GM19099 (cell line): Measurements from ENCODE around the gene SHISA7.

ENCODE experiments used
- POLR2A ChIP-seq: IDR thresholded peaks from 3 replicates; pipeline ENCODE4 v1.6.1; 2011; ENCODE audit warnings: low read depth; ENCODE audit not compliant: insufficient read length; ENCODE audit errors: extremely low read depth

SHISA7 gene

DNA sequence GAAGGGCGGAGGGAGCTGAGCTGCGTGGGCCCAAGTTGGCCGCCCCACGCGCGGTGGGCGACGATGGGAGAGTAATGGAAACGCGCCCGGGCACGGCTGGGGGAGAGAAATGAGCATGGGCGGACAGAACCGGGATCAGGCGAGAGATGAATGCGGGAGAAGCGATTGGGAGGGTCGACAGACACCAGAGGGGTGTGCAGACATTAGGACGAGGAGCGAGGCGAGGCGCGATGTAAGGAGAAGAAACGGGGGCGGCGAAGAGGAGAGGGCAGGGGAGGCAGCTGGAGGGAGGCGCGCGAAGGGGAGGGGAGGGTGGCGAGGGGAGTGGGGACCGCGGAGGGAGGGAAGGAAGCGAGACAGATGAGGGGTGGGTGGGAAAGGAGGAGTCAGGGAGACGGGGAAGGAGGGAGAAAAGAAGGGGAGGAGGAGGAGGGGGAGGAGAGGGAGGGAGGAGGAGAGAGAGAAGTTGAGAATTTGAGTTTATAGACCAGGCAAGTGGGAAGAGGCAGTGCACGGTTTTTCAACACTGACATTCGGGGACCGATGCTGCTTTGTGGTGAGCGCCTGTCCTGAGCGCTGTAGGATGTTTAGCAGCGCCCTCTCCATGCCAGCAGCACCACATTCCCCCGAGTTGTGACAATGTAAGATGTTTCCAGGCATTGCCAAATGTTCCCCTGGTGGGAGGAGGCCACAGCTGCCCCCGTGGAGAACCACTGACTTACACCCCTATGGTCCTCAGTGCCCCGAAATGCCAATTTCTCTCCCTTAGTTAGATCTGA is at the start of gene SHISA7:
Gene SHISA7 (minus strand): TSS at position 256 of the 779 bp plus-strand sequence. CDS start 437 bp downstream, outside the sequence.
- TF ChIP-seq POLR2A = no peak

DNA sequence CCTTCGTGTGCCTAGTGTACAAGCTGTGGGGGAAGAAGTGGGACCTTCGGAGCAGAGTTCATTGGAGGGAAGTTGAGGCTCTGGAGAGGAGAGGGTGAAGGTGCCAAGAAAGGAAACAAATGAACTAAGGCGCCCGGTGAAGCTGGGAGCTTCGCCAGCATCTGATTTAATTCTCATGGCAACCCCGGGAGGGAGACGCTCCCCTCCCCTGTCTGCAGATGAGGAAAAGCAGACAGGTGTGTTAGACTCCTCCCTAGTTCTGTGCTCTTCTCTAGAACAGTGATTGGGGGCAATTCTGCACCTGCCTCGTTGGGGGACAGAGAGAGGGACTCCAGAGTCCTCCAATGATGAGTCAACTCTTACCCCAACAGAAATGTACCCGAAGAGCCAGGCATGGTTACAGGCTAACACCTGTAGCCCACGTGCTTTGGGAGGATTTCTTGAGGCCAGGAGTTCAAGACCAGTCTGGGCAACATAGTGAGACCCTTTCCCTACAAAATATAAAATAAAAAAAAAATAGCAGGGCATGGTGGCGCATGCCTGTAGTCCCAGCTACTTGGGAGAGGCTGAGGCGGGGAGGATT is 49.4 kb upstream of the SHISA7 start:
- TF ChIP-seq POLR2A = no peak

DNA sequence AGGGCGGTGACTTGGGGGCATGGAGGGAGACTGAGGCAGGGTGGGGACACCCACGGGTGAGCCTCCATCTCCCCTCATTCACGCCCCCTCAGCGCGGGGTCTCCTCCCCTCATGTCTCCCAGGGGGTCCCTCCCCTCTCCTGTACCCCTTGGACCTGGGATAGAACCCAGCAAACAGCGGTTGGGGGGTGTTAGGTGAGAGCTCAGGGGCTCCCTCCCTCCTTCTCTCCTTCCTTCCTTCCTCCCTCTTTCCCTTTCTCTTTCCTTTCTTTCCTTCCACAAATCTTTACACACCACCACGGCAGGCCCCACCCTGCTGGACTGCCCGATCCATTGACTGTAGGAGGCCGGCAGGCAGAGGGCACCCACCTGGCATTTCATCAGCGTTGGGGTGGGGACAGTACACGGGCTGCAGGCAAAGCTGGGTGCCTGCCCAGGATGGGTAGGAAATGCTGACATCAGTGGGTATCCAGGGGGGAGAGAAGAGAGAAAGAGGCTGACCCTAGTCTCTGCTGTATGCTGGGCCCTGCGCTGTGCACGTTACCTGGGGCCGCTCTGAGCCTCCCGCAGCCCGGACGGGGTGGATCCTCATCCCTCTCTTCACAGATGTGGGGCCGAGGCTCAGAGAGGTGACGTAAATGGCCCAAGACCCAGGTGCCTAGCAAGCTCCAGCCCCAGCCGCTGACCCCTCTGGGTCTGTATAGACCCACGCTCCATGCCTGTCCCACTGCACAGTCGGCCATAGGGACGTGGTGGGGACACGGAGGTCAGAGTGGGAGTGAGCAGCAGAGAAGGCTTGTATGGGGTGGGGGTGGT is 48.7 kb upstream of the SHISA7 start:
- TF ChIP-seq POLR2A = no peak

GRCh38 chr19:55490478-55491432 is 47.7 kb upstream of the SHISA7 start:
- TF ChIP-seq POLR2A = no peak

- TF ChIP-seq POLR2A = no peak
Observed at GRCh38 chr19:55489711-55490477, 46.8 kb upstream of the SHISA7 start.

DNA sequence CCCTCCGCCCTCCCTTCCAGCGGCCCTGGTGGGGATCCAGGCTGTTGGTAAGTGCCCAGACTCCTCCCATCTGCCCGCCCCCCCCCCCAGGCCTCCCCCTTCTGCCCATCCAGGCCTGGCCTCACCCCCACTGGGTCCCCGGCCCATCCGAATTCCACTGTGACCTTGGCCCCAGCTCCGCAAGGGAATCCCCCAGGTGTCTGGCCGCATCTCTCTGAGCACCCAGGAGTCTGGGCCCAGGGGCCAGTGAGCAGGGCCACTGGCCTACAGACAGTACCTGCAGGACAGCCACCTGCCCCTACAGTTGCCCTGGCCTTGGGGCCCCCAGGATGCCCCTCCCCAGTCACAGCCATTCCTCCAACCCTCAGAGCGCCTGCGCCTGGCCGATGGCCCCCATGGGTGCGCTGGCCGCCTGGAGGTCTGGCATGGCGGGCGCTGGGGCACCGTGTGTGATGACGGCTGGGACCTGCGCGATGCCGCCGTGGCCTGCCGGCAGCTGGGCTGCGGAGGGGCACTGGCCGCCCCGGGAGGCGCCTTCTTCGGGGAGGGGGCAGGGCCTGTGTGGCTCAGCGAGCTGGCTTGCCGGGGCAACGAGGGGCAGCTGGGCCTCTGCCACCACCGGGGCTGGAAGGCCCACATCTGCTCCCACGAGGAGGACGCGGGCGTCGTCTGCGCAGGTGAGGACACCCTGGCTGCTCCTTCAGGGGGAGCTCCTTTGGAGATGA is 46.0 kb upstream of the SHISA7 start:
- TF ChIP-seq POLR2A = no peak

DNA sequence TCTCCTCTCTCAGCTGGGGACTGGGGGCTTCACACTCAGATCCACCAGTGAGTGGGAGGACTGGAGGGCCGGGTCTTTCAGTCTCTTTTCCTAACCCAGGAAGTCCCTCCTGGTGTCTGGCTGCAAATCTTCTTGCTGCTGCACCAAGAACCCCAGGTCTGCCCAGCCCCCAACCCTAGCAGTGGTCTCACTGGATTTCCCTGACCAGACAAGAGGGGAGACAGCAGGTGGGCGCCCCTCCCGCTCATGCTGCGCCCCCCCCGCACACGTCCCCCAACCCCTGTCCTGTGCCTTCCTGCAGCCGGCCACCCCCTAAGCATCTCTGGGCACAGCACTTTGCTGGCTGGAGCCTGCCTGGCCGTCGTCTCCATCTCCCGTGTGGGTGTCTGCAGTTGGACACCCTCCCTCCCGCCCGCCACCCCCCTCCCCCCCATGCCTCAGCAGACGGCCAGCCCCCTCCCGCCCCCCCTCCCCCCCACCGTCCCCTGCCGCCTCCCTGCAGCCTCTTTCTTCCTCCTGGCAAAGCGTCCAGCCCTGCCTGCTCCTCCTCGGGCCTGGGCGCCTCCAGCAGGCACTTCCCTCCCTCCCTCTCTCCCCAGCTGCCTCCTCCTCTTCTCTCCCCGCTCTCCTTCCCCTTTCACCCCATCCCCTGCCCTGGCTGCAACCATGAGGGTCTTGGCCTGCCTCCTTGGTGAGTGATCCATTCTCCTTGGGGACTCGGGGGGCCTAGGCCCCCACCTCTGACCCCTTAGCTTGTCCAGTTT is 45.0 kb upstream of the SHISA7 start, which contains the start of gene SSC5D:
Gene SSC5D (plus strand): TSS at position 513 of the 764 bp plus-strand sequence. CDS start 154 bp downstream, at position 667.
- TF ChIP-seq POLR2A = no peak

GRCh38 chr19:55486971-55487923 is 44.1 kb upstream of the SHISA7 start:
- TF ChIP-seq POLR2A = no peak

GRCh38 chr19:55486043-55486970 is 43.2 kb upstream of the SHISA7 start:
- TF ChIP-seq POLR2A = no peak

DNA sequence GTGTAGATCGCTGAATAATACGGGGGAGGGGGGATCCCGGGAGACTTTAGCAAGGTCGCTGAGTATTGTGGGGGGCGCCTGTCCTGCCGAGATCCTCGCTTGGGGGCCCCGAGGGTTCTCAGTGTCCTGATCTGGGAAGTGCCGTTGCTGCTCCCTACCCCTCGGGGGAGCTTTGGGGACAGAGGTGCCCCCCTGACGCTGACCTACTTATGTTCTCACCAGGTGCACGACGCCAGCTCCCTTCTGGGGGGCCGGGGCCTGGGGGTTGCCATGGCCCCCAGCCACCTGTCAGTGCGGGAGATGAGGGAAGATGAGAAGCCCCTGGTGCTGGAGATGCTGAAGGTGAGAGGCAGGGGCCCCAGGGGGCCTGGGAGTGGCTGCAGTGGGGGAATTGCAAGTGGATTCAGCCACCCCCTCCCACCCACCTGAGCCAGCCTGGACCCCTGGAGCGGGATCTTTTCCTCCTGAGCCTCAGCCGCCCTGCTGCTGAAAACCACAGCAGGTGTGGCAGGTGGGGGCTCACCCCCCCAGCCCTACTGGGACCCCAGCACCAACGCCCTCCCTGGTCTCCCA is 42.4 kb upstream of the SHISA7 start:
- TF ChIP-seq POLR2A = no peak
